ENCODE measurements around the gene LTA.
A peak's percentile ranks its signal among the peaks of the same experiment; 100 is the strongest.
"Not testable (repeated sequence)": the region's sequence is repeated elsewhere in the genome, so short reads cannot be mapped to it uniquely, and the experiment has no call there.

LTA gene

GRCh38 chr6:31543639-31544038 lies 28.4 kb upstream of the LTA start:
- DNase-seq, result no peak

GRCh38 chr6:31544676-31545075 lies 27.4 kb upstream of the LTA start:
- DNase-seq, result no peak

GRCh38 chr6:31545291-31545690 lies 26.8 kb upstream of the LTA start:
- no peak for DNase-seq

- DNase-seq, result peak; percentile 77
These were observed 25.6 kb upstream of the LTA start, which contains the start of gene ATP6V1G2 for GRCh38 chr6:31546339-31546957. TSS of gene ATP6V1G2 (minus strand) at chr6:31546608. CDS start at chr6:31546559, 49 bp downstream.

- DNase-seq, result peak; percentile 88
These were observed 24.9 kb upstream of the LTA start, which contains the start of gene NFKBIL1 for GRCh38 chr6:31546958-31547726. TSS of gene NFKBIL1 (plus strand) at chr6:31547608. CDS start at chr6:31547695, 87 bp downstream.

GRCh38 chr6:31547727-31548543 lies 24.2 kb upstream of the LTA start:
- DNase-seq, result no peak

- no peak for DNase-seq
These were observed 23.6 kb upstream of the LTA start for GRCh38 chr6:31548544-31548873.

- DNase-seq, result not testable (repeated sequence)
These were observed 20.7 kb upstream of the LTA start for GRCh38 chr6:31551371-31551770.

GRCh38 chr6:31556307-31556706 lies 15.8 kb upstream of the LTA start:
- DNase-seq, result no peak

GRCh38 chr6:31557443-31558317 lies 14.4 kb upstream of the LTA start:
- no peak for DNase-seq

- no peak for DNase-seq
These were observed 13.8 kb upstream of the LTA start for GRCh38 chr6:31558318-31558625.

- DNase-seq, result no peak
These were observed 13.2 kb upstream of the LTA start for GRCh38 chr6:31558631-31559500.

- no peak for DNase-seq
These were observed 12.5 kb upstream of the LTA start for GRCh38 chr6:31559606-31559957.

- no peak for DNase-seq
These were observed 12.0 kb upstream of the LTA start for GRCh38 chr6:31559958-31560696.

- no peak for DNase-seq
These were observed 11.4 kb upstream of the LTA start for GRCh38 chr6:31560697-31561058.

GRCh38 chr6:31567531-31568370 lies 4.3 kb upstream of the LTA start:
- no peak for DNase-seq

- no peak for DNase-seq
These were observed 3.5 kb upstream of the LTA start for GRCh38 chr6:31568537-31568961.

- DNase-seq, result no peak
These were observed 2.1 kb upstream of the LTA start for GRCh38 chr6:31569861-31570536.

GRCh38 chr6:31573239-31574105 lies 1.4 kb downstream of the LTA start:
- no peak for DNase-seq

Measured in NCI-H1092 (cell line).